GM06990 (cell line): Measurements from ENCODE around the gene OR6C6.

Experiments used
- DNase-seq: peaks from one replicate; pipeline ENCODE4 v3.0.0-alpha.2; 2011; ENCODE audit not compliant: insufficient read length; ENCODE audit errors: extremely low read depth
- H3K27me3 ChIP-seq: replicated peaks from 2 replicates; pipeline ENCODE4 v1.6.0; 2011; ENCODE audit warnings: low read length; ENCODE audit not compliant: control insufficient read depth, insufficient read depth
- H3K36me3 ChIP-seq: 2 replicates; pipeline ENCODE4 v1.5.1; 2011; ENCODE audit warnings: low read length; ENCODE audit not compliant: control insufficient read depth, insufficient read depth
- H3K4me3 ChIP-seq: replicated peaks from 2 replicates; pipeline ENCODE4 v1.5.1; 2011; ENCODE audit warnings: low read depth, mild to moderate bottlenecking, control low read depth, low read length
- TF ChIP-seq, protein P1 (sequence below): IDR thresholded peaks from 2 replicates; pipeline ENCODE4 v1.5.1; 2011; ENCODE audit warnings: low read length, control low read depth, mild to moderate bottlenecking, inconsistent platforms; ENCODE audit not compliant: insufficient read depth, poor library complexity, severe bottlenecking

The OR6C6 gene

DNA sequence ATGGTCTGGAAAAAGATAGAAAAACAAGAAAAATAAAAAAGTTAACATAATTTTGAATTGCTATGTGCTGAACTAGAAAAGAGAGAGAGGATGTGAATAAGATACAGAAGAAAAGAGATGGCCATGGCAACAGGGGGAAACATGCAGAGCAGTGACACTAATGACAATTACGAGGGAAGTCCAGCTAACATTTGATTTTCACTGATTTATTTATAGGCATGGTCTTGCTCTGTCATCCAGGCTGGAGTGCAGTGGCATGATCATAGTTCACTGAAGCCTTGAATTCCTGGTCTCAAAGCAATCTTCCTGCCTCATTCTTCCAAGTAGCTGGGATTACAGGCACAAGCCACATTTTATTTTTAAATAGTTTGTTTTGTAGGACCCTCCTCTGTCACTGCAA is 50.2 kb downstream of the OR6C6 start:
- TF ChIP-seq, protein P1, sequence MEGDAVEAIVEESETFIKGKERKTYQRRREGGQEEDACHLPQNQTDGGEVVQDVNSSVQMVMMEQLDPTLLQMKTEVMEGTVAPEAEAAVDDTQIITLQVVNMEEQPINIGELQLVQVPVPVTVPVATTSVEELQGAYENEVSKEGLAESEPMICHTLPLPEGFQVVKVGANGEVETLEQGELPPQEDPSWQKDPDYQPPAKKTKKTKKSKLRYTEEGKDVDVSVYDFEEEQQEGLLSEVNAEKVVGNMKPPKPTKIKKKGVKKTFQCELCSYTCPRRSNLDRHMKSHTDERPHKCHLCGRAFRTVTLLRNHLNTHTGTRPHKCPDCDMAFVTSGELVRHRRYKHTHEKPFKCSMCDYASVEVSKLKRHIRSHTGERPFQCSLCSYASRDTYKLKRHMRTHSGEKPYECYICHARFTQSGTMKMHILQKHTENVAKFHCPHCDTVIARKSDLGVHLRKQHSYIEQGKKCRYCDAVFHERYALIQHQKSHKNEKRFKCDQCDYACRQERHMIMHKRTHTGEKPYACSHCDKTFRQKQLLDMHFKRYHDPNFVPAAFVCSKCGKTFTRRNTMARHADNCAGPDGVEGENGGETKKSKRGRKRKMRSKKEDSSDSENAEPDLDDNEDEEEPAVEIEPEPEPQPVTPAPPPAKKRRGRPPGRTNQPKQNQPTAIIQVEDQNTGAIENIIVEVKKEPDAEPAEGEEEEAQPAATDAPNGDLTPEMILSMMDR, result no peak
- Histone ChIP-seq H3K27me3 (no peaks in the 10 kb centered on the region), H3K36me3 (no peaks in the 10 kb centered on the region), H3K4me3 (no peak overlapping the region)
- DNase-seq, result no peak

GRCh38 chr12:55244309-55244708 is 52.1 kb downstream of the OR6C6 start, which contains the start of gene OR6C74:
OR6C74 (plus strand) TSS chr12:55244609; CDS start chr12:55247288, 2,679 bp downstream.
- no peak within 1 kb of the TSS for H3K4me3 ChIP-seq
- DNase-seq, result no peak
- TF ChIP-seq, protein P1, result no peak
- H3K36me3 ChIP-seq, result no peaks in the 10 kb centered on the region
- H3K27me3 ChIP-seq, result no peaks in the 10 kb centered on the region
